Neural crest cell (in vitro differentiated cells): ENCODE data around the gene CDHR2. TPM values are rescaled to one million over a fixed set of nuclear protein-coding genes. Genes with fewer than 3 reads are reported as not detected.
"Not testable (repeated sequence)": the region's sequence is repeated elsewhere in the genome, so short reads cannot be mapped to it uniquely, and the experiment has no call there.

Experiments used
- DNase-seq: peaks from one replicate; pipeline ENCODE4 v3.0.0; 2021; ENCODE audit warnings: low read depth, mixed read lengths, low spot score
- H3K27ac Mint-ChIP-seq: one replicate; pipeline ENCODE4 v1.8.0; 2021; ENCODE audit warnings: mild to moderate bottlenecking, mixed read lengths; ENCODE audit not compliant: unreplicated experiment
- H3K27me3 Mint-ChIP-seq: 2 replicates; pipeline ENCODE4 v1.8.0; 2021; ENCODE audit warnings: low read depth, mild to moderate bottlenecking, mixed read lengths
- H3K36me3 Mint-ChIP-seq: 2 replicates; pipeline ENCODE4 v1.8.0; 2021; ENCODE audit warnings: low read depth, mild to moderate bottlenecking, mixed read lengths
- H3K4me1 Mint-ChIP-seq: 2 replicates; pipeline ENCODE4 v1.8.0; 2021; ENCODE audit warnings: mixed read lengths
- H3K4me3 Mint-ChIP-seq: one replicate; pipeline ENCODE4 v1.8.0; 2021; ENCODE audit warnings: mild to moderate bottlenecking, mixed read lengths
- H3K9me3 Mint-ChIP-seq: 2 replicates; pipeline ENCODE4 v1.8.0; 2021; ENCODE audit warnings: mixed read lengths
- CTCF ChIP-seq: fragments of 200-600 bp; sonication (generic); conservative IDR thresholded peaks from 2 replicates; pipeline ENCODE4 v1.5.0; 2021; ENCODE audit warnings: antibody characterized with exemption, mild to moderate bottlenecking
- total RNA-seq: library from RNA; stranded (reverse); gene quantifications from 2 replicates; pipeline ENCODE4 v1.2.1, GENCODE V29; 2021

Gene CDHR2
- total RNA-seq, 1 donor from 2014 or later: not detected

GRCh38 chr5:176549871-176550270 lies 729 bp downstream of the CDHR2 start:
- no peak overlapping the region for H3K27ac Mint-ChIP-seq
- H3K4me1 Mint-ChIP-seq: peaks cover 10% of the 10 kb centered on the region
- H3K36me3 Mint-ChIP-seq: no peaks in the 10 kb centered on the region
- peaks cover 23% of the 10 kb centered on the region for H3K27me3 Mint-ChIP-seq
- no peak for TF ChIP-seq CTCF
- DNase-seq: no peak
- no peaks in the 10 kb centered on the region for H3K9me3 Mint-ChIP-seq
- no peak overlapping the region for H3K4me3 Mint-ChIP-seq

GRCh38 chr5:176550275-176550831 lies 1.2 kb downstream of the CDHR2 start:
- H3K36me3 Mint-ChIP-seq: no peaks in the 10 kb centered on the region
- no peak for TF ChIP-seq CTCF
- peaks cover 13% of the 10 kb centered on the region for H3K4me1 Mint-ChIP-seq
- no peak for DNase-seq
- peaks cover 19% of the 10 kb centered on the region for H3K27me3 Mint-ChIP-seq
- H3K4me3 Mint-ChIP-seq: no peak overlapping the region
- H3K27ac Mint-ChIP-seq: no peak overlapping the region
- no peaks in the 10 kb centered on the region for H3K9me3 Mint-ChIP-seq

- DNase-seq, H3K36me3 Mint-ChIP-seq, H3K9me3 Mint-ChIP-seq, H3K4me3 Mint-ChIP-seq: not testable (repeated sequence)
- H3K4me1 Mint-ChIP-seq: peaks cover 13% of the 10 kb centered on the region
- H3K27me3 Mint-ChIP-seq: peaks cover 13% of the 10 kb centered on the region
- H3K27ac Mint-ChIP-seq: peak overlapping the region; percentile 62
Measured at GRCh38 chr5:176550937-176551336, 1.8 kb downstream of the CDHR2 start.

GRCh38 chr5:176552332-176552869 lies 3.3 kb downstream of the CDHR2 start:
- no peak overlapping the region for H3K27ac Mint-ChIP-seq

GRCh38 chr5:176553260-176554085 lies 4.3 kb downstream of the CDHR2 start:
- H3K27ac Mint-ChIP-seq: peak overlapping the region; percentile 50
- no peak overlapping the region for H3K4me3 Mint-ChIP-seq
- DNase-seq: no peak
- no peaks in the 10 kb centered on the region for H3K9me3 Mint-ChIP-seq
- TF ChIP-seq CTCF: no peak
- peaks cover 13% of the 10 kb centered on the region for H3K4me1 Mint-ChIP-seq
- H3K36me3 Mint-ChIP-seq: no peaks in the 10 kb centered on the region
- peaks cover 4% of the 10 kb centered on the region for H3K27me3 Mint-ChIP-seq

More at GRCh38 chr5:176552332-176552869, 3.3 kb downstream of the CDHR2 start:
- no peaks in the 10 kb centered on the region for H3K9me3 Mint-ChIP-seq
- DNase-seq: no peak
- no peak for TF ChIP-seq CTCF
- no peaks in the 10 kb centered on the region for H3K36me3 Mint-ChIP-seq
- H3K4me1 Mint-ChIP-seq: peaks cover 13% of the 10 kb centered on the region
- H3K27me3 Mint-ChIP-seq: peaks cover 8% of the 10 kb centered on the region
- H3K4me3 Mint-ChIP-seq: no peak overlapping the region

GRCh38 chr5:176557846-176558245 lies 8.7 kb downstream of the CDHR2 start:
- no peaks in the 10 kb centered on the region for H3K36me3 Mint-ChIP-seq
- TF ChIP-seq CTCF: no peak
- H3K27me3 Mint-ChIP-seq: peaks cover 8% of the 10 kb centered on the region
- H3K4me1 Mint-ChIP-seq: peaks cover 13% of the 10 kb centered on the region
- no peaks in the 10 kb centered on the region for H3K9me3 Mint-ChIP-seq
- H3K27ac Mint-ChIP-seq: no peak overlapping the region
- no peak overlapping the region for H3K4me3 Mint-ChIP-seq
- no peak for DNase-seq
